ENCODE results near the gene SNTB2.

DNA sequence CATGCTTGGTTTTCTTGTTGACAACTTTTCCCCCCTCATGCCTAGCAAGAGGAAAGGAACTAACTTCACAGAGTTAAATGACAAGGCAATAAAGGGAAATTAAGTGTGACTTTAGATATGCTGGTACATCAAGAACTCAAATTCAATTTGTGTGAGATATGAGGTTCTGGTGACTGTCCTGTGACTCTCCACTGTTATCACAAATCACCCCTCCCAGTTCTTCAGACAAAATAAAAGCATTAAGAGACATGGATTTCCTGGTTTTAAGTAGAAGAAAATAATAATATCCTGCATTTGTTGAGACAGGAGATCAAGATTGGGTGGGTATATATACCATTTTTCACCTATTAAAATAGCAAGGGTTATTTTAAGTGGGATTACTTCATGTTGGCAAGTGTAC is 46.2 kb downstream of the SNTB2 start:
- TF ChIP-seq POLR2AphosphoS5 (IDR thresholded peaks at IDR 0.05) (no peak), POLR2A (IDR thresholded peaks at IDR 0.05) (no peak), EP300 (IDR thresholded peaks at IDR 0.05; ENCODE audit: low read depth) (no peak)
- TF ChIP-seq, protein P1, sequence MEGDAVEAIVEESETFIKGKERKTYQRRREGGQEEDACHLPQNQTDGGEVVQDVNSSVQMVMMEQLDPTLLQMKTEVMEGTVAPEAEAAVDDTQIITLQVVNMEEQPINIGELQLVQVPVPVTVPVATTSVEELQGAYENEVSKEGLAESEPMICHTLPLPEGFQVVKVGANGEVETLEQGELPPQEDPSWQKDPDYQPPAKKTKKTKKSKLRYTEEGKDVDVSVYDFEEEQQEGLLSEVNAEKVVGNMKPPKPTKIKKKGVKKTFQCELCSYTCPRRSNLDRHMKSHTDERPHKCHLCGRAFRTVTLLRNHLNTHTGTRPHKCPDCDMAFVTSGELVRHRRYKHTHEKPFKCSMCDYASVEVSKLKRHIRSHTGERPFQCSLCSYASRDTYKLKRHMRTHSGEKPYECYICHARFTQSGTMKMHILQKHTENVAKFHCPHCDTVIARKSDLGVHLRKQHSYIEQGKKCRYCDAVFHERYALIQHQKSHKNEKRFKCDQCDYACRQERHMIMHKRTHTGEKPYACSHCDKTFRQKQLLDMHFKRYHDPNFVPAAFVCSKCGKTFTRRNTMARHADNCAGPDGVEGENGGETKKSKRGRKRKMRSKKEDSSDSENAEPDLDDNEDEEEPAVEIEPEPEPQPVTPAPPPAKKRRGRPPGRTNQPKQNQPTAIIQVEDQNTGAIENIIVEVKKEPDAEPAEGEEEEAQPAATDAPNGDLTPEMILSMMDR (IDR thresholded peaks at IDR 0.05): no peak
